ENCODE measurements around the gene ATAD1. TPM values are rescaled to one million over a fixed set of nuclear protein-coding genes. Genes with fewer than 3 reads are reported as not detected.

ATAD1 gene
- total and polyA plus RNA-seq, 10 of the 15 experiments (the other 5 are each of a cell fraction or from before 2014, with no cell fraction given) = 24.7 to 59.3 (median 41.1) TPM

GRCh38 chr10:87715552-87716347 is 102.3 kb downstream of the ATAD1 start (continued):
- TF ChIP-seq NFYA (IDR thresholded peaks at IDR 0.05; ENCODE audit: borderline replicate concordance, low read depth, low read length) = no peak
- TF ChIP-seq MEF2A (IDR thresholded peaks at IDR 0.05; ENCODE audit: insufficient read depth, low read depth, low read length) = no peak
- TF ChIP-seq LARP7 (IDR thresholded peaks at IDR 0.05) = no peak
- TF ChIP-seq SMARCA5 (IDR thresholded peaks at IDR 0.05) = no peak
- no peak for TF ChIP-seq BCLAF1 (IDR thresholded peaks at IDR 0.05)

GRCh38 chr10:87713707-87714106 is 104.3 kb downstream of the ATAD1 start:
- no peaks in the 10 kb centered on the region for H3K9me3 ChIP-seq (replicated peaks; ENCODE audit: control insufficient read depth, insufficient read depth, low read length)
- FAIRE-seq = no peak
- intact Hi-C loops (cut with micrococcal nuclease; ENCODE audit: unreplicated experiment) = no loop called here
- in situ Hi-C loops (cut with MboI) = no loop called here
- no peaks in the 10 kb centered on the region for H4K20me1 ChIP-seq (ENCODE audit: control insufficient read depth, insufficient read depth)
- SMC1A ChIA-PET (ENCODE audit: uncharacterized antibody, unreplicated experiment) = no interaction called here
- WGBS (ENCODE audit: insufficient coverage, insufficient replicate concordance, low lambda C conversion rate, missing lambda C conversion rate) = 82% methylated on average over 3 of the region's 3 CpGs
- no peak for ATAC-seq
- TF ChIP-seq USF2 (IDR thresholded peaks at IDR 0.05; ENCODE audit: borderline replicate concordance, low read depth, low read length) (no peak), ZNF274 (IDR thresholded peaks at IDR 0.05; ENCODE audit: insufficient read depth, insufficient read length) (no peak), ZBTB33 (IDR thresholded peaks at IDR 0.05) (no peak), PAX5 (IDR thresholded peaks at IDR 0.05; ENCODE audit: borderline replicate concordance, low read depth, low read length) (no peak), POLR2A (IDR thresholded peaks at IDR 0.05; ENCODE audit: low read depth, low read length) (no peak), MXI1 (IDR thresholded peaks at IDR 0.05; ENCODE audit: low read depth, low read length) (no peak), SUZ12 (IDR thresholded peaks at IDR 0.05; ENCODE audit: unreplicated experiment) (no peak), WRNIP1 (IDR thresholded peaks at IDR 0.05; ENCODE audit: borderline replicate concordance, low read depth, low read length) (no peak), DPF2 (IDR thresholded peaks at IDR 0.05) (no peak), RAD51 (IDR thresholded peaks at IDR 0.05) (no peak)
- no peak overlapping the region for H3K4me2 ChIP-seq (ENCODE audit: control insufficient read depth, insufficient read depth)
- H3K79me2 ChIP-seq (ENCODE audit: control insufficient read depth, insufficient read depth, low read length) = no peaks in the 10 kb centered on the region
- CTCF ChIA-PET = interaction anchor here (0.6 to 1.1 kb wide), 3 partner anchors 21 to 1149 kb away, joined by 3 read pairs; no protein-coding TSS in a partner anchor
- no peak overlapping the region for H2AFZ ChIP-seq (ENCODE audit: control insufficient read depth, low read depth, low read length)
- no peaks in the 10 kb centered on the region for H3K27me3 ChIP-seq (replicated peaks in 1 of 2; ENCODE audit: control insufficient read depth in 2 of 2, insufficient read depth in 2 of 2, low read length in 1 of 2)
- H3K4me3 ChIP-seq = no peak overlapping the region
- peaks cover 3% of the 10 kb centered on the region for H3K4me1 ChIP-seq (ENCODE audit: control insufficient read depth, insufficient read depth, low read length)
- no peak for DNase-seq (ENCODE audit: low read depth, low spot score)
- no peak overlapping the region for H3K9ac ChIP-seq (ENCODE audit: control insufficient read depth, insufficient read depth, low read length)
- H3K27ac ChIP-seq (ENCODE audit: control insufficient read depth, insufficient read depth) = no peak overlapping the region
- no peaks in the 10 kb centered on the region for H3K36me3 ChIP-seq (ENCODE audit: control insufficient read depth in 2 of 2, insufficient read depth in 2 of 2, low read length in 1 of 2)
- POLR2A ChIA-PET = no interaction called here
- BruUV-seq (replicated peaks) = no TSS peak
- RAD21 ChIA-PET (ENCODE audit: unreplicated experiment) = no interaction called here

Measured in GM12878 (cell line).